Stimulated activated CD4-positive, alpha-beta T cell treated with anti-CD3 and anti-CD28 coated beads, Interleukin-4, amount 100 ng/mL, for 4 hours (primary cell): Measurements from ENCODE around the gene GSTA2.
"Not testable (repeated sequence)": the region's sequence is repeated elsewhere in the genome, so short reads cannot be mapped to it uniquely, and the experiment has no call there.

Source experiments
- DNase-seq, 2 experiments: peaks; one replicate each; pipeline ENCODE4 v3.0.0-alpha.2; 2020

The GSTA2 gene

GRCh38 chr6:52763322-52763916, at the start of gene GSTA2:
GSTA2 (minus strand) TSS chr6:52763475; CDS start chr6:52757947, 5,528 bp downstream.
- DNase-seq, result not testable (repeated sequence)

GRCh38 chr6:52809777-52810176, 46.5 kb upstream of the GSTA2 start:
- DNase-seq, result not testable (repeated sequence)

- DNase-seq, result no peak
These were observed 45.4 kb upstream of the GSTA2 start for GRCh38 chr6:52808660-52809059.

- not testable (repeated sequence) for DNase-seq
These were observed 40.5 kb upstream of the GSTA2 start, which contains the start of gene GSTA1 for GRCh38 chr6:52803668-52804255. GSTA1 (minus strand) TSS chr6:52803816; CDS start chr6:52799267, 4,549 bp downstream.

DNA sequence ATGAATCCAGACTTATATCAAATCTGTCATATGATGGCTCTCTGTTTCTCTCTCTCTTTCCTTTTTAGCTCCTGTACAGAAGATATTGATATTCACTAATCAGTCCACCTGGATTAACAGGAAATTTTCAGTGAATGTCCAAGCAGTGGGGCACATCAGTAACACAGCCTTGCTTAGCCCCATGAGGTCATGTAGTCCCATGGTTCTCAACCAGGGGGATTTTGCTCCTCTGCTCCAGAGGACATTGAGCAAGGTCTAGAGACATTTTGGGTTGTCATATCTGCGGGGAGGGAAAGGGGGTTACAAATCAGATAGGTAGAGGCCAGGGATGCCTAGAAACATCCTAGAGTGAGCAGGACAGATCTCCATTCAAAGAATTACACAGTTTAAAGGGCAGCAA, 39.5 kb upstream of the GSTA2 start:
- DNase-seq, result no peak

- DNase-seq, result no peak
These were observed 38.0 kb upstream of the GSTA2 start for GRCh38 chr6:52801188-52801841.

GRCh38 chr6:52799272-52799671, 36.0 kb upstream of the GSTA2 start:
- DNase-seq, result not testable (repeated sequence)

DNA sequence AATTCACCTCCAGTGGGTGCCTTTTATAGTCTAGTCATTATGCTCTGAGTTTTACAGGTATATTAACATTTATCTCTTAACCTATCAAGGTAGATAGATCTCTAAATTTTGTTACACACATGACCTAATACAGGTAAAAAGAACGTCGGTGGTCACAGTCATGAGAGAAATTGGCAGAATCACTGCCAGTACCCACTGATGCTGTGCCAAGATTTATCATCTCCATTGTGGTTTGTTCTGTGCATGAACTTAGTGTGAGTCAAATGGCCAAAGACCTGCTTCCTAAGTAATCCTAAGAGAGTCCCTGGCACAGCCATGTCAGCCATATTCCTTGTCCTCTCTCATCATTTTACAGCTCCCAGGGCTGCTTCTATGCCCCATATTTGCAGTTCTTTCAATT, 31.1 kb upstream of the GSTA2 start:
- DNase-seq, result not testable (repeated sequence)

- no peak for DNase-seq
These were observed 27.6 kb upstream of the GSTA2 start for GRCh38 chr6:52790861-52791260.

DNA sequence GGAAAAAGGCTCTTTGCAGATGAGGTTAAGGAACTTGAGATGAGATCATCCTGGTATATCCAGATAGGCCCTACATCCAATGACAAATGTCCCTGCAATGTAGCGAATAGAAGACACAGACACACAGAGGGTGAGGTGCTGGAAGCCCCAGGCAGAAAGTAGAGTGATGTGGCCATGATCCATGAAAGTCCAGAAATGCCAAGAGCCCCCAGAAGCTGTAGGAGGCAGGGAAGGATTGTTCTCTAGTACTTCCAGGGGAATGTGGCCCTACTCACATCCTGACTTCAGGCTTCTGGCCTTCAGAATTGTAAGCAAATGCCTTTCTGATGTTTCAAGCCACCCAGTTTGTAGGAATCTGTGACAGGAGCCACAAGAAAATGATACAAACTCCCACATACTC, 26.4 kb upstream of the GSTA2 start:
- not testable (repeated sequence) for DNase-seq

DNA sequence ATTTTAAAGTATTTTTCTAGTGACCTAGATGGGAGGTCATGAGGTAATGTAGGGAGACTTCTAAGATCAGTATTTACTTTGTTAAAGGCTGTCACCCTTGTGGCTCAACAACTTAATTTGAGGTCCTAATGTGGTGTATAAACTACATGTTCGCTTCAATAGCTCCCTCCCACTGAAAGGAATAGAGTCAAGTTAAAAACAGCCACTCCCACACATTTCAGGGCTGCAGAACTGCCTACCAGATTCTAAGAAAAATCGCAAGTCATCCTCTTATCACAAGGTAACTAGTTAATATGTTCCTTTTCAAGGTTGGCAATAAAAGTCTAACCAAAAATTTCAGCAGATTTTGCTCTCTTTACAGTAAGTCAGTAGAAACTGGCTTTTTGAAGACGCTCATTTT, 25.2 kb upstream of the GSTA2 start:
- DNase-seq, result no peak

- no peak for DNase-seq
These were observed 24.6 kb upstream of the GSTA2 start for GRCh38 chr6:52787917-52788316.

GRCh38 chr6:52786249-52786956, 23.1 kb upstream of the GSTA2 start:
- no peak for DNase-seq

DNA sequence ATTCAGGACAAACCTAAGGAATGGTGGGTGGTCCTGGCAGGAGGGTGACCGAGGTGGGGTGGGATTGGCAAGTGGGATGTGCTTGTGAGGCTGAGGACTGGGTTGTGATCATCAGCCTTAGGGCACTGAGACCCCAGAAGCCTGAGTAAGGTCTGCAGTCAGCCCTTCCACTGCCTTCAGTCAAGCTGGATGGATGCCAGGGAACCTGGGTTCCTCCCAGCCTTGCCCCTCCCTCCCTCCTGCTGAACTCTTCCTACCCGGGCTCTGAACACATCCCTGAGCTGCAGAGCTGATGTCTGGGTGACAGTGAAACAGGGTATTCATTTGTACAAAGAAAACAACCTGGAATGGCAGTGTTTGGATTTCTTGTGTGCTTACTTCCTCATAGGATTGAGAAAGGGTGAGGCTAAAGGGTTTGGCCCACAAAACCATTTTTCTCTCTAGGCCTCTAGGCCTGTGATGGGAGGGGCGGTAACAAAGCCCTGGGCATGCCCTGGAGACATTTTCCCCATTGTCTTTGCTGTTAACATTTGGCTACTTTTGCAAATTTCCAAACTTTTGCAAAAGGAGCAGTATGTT, 19.5 kb upstream of the GSTA2 start:
- DNase-seq, result not testable (repeated sequence)

DNA sequence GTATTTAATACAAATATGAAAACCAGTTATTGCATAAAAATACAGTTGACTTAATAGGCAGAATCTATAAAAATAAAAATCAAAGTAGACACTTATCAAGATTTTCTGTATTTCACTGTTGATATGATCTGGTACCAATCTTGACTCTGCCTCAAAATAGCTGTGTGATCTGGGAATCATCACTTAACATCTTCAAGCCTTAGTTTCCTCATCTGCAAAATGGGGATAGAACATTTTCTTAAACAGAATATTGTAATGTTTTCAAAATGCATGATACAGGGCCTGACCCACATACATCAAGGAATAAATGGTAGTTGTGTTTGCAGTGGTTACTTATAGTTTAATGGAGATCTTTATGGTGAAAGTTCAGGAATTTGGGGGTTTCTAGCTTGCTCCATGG, 18.9 kb upstream of the GSTA2 start:
- DNase-seq, result not testable (repeated sequence)

GRCh38 chr6:52779237-52779636, 16.0 kb upstream of the GSTA2 start:
- no peak for DNase-seq

- DNase-seq, result not testable (repeated sequence)
These were observed 13.6 kb upstream of the GSTA2 start for GRCh38 chr6:52776711-52777351.

DNA sequence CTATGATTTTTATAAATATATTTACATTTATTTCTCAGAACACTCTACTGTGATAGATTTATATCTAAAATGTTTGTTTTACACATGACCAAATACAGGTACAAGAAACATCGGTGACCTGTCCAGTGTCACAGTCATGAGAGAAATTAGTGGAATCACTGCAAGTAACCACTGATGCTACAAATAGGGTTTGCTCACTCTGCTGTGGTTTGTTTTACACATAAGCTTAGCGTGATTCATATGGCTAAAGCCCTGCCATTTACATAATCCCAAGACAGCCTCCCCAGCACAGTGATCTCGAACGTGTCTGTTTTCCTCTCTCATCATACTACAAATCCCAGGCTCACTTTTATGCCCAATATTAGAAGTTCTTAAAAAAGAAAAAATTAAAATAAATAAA, 6.1 kb upstream of the GSTA2 start:
- DNase-seq, result not testable (repeated sequence)

- not testable (repeated sequence) for DNase-seq
These were observed 4.4 kb upstream of the GSTA2 start for GRCh38 chr6:52767658-52768057.

DNA sequence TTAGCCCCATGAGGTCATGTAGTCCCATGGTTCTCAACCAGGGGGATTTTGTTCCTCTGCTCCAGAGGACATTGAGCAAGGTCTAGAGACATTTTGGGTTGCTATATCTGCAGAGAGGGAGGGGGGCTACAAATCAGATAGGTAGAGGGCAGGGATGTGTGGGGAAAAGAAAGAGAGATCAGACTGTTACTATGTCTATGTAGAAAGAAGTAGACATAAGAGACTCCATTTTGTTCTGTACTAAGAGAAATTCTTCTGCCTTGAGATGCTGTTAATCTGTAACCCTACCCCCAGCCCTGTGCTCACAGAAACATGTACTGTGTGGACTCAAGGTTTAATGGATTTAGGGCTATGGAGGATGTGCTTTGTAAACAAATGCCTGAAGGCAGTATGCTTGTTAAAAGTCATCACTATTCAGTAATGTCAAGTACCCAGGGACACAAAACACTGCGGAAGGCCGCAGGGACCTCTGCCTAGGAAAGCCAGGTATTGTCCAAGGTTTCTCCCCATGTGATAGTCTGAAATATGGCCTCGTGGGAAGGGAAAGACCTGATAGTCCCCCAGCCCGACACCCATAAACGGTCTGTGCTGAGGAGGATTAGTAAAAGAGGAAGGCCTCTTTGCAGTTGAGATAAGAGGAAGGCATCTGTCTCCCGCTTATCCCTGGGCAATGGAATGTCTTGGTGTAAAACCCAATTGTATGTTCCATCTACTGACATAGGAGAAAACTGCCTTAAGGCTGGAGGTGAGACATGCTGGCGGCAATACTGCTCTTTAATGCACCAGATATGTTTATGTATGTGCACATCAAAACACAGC, 1.4 kb downstream of the GSTA2 start:
- DNase-seq, result not testable (repeated sequence)

- no peak for DNase-seq
These were observed 3.0 kb downstream of the GSTA2 start for GRCh38 chr6:52760105-52760765.
